ENCODE data around the gene SF3A2.

The SF3A2 gene, protein sequence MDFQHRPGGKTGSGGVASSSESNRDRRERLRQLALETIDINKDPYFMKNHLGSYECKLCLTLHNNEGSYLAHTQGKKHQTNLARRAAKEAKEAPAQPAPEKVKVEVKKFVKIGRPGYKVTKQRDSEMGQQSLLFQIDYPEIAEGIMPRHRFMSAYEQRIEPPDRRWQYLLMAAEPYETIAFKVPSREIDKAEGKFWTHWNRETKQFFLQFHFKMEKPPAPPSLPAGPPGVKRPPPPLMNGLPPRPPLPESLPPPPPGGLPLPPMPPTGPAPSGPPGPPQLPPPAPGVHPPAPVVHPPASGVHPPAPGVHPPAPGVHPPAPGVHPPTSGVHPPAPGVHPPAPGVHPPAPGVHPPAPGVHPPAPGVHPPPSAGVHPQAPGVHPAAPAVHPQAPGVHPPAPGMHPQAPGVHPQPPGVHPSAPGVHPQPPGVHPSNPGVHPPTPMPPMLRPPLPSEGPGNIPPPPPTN

GRCh38 chr19:2236314-2237050 lies at the start of gene SF3A2, which contains the start of gene PLEKHJ1:
SF3A2 (plus strand) TSS chr19:2236824; CDS start chr19:2243419, 6,595 bp downstream.
PLEKHJ1 (minus strand) TSS chr19:2236329; CDS start chr19:2236248, 81 bp downstream.
- H3K27ac ChIP-seq, result peak within 1 kb of the TSS; percentile 95
- ChIA-PET CTCF (interaction anchor here (0.6 to 1.8 kb wide), 7 partner anchors 10 to 159 kb away, joined by 3 to 8 read pairs (median 3); no protein-coding TSS in a partner anchor), POLR2A (ENCODE audit: low non-redundant PET) (no interaction called here)
- TF ChIP-seq, protein P1, sequence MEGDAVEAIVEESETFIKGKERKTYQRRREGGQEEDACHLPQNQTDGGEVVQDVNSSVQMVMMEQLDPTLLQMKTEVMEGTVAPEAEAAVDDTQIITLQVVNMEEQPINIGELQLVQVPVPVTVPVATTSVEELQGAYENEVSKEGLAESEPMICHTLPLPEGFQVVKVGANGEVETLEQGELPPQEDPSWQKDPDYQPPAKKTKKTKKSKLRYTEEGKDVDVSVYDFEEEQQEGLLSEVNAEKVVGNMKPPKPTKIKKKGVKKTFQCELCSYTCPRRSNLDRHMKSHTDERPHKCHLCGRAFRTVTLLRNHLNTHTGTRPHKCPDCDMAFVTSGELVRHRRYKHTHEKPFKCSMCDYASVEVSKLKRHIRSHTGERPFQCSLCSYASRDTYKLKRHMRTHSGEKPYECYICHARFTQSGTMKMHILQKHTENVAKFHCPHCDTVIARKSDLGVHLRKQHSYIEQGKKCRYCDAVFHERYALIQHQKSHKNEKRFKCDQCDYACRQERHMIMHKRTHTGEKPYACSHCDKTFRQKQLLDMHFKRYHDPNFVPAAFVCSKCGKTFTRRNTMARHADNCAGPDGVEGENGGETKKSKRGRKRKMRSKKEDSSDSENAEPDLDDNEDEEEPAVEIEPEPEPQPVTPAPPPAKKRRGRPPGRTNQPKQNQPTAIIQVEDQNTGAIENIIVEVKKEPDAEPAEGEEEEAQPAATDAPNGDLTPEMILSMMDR (conservative IDR thresholded peaks at IDR 0.05; ENCODE audit: low read depth), result peak; percentile 99
- DNase-seq (ENCODE audit: low spot score), result peak; percentile 98

DNA sequence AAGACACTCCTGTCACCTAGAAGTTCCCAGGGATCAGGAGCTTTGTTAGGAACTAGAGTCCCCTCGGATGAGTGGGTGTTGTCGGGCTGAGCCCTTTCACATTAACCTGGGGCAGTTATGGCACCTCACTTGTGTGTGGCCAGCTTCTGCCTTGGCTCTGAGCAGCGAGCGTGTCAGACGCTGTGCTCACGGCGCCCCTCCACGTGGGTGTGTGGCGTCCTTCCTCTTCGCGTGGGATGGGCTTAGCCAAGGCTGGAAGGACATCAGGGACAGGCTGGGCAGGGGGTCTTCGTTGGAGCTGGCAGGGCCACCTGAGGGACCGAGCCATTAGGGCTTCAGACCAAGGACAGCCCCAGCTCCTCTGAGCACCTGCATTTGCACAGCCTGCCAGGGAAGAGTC lies 49.5 kb upstream of the SF3A2 start:
- ChIA-PET POLR2A (ENCODE audit: low non-redundant PET) (no interaction called here), CTCF (interaction anchor here (0.7 kb wide), 1 partner anchor 1170 kb away, joined by 4 read pairs; no protein-coding TSS in a partner anchor)
- TF ChIP-seq, protein P1 (conservative IDR thresholded peaks at IDR 0.05; ENCODE audit: low read depth), result no peak
- no peak for DNase-seq (ENCODE audit: low spot score)
- peak overlapping the region; percentile 9; the same call in 1 of the 2 replicates for H3K27ac ChIP-seq

GRCh38 chr19:2188708-2189385 lies 47.8 kb upstream of the SF3A2 start:
- TF ChIP-seq, protein P1 (conservative IDR thresholded peaks at IDR 0.05; ENCODE audit: low read depth), result no peak
- POLR2A ChIA-PET (ENCODE audit: low non-redundant PET), result no interaction called here
- no peak for DNase-seq (ENCODE audit: low spot score)
- 0 out of 2 replicates have a peak overlapping the region, but pooled peaks have one; percentile 2 for H3K27ac ChIP-seq
- CTCF ChIA-PET, result no interaction called here

GRCh38 chr19:2189880-2190279 lies 46.7 kb upstream of the SF3A2 start:
- no peak overlapping the region for H3K27ac ChIP-seq
- ChIA-PET CTCF (interaction anchor here (0.5 kb wide), 1 partner anchor 520 kb away, joined by 4 read pairs; no protein-coding TSS in a partner anchor), POLR2A (ENCODE audit: low non-redundant PET) (no interaction called here)
- TF ChIP-seq, protein P1 (conservative IDR thresholded peaks at IDR 0.05; ENCODE audit: low read depth), result no peak
- DNase-seq (ENCODE audit: low spot score), result no peak

DNA sequence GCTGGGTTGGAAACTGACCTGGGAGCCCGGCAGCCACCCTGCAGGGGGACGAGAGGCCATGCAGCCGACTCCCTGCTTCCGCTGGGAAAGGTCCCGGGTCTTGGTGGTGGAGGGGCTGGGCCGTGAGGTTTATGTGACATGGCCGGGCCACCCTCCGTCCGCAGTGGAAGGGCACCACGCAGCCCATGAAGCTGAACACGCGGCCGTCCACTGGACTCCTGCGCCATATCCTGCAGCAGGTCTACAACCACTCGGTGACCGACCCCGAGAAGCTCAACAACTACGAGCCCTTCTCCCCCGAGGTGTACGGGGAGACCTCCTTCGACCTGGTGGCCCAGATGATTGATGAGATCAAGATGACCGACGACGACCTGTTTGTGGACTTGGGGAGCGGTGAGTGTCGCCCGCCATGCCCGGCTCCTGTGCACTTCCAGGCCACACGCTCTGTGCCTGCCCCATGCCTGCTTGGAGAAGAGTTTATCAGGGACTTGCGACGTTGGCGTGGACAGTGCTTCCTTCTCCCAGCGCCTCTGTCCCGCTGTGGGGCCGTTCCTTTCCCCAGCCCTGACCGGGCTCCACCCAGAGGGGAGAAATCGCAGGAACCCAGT lies 45.7 kb upstream of the SF3A2 start:
- ChIA-PET POLR2A (ENCODE audit: low non-redundant PET) (no interaction called here), CTCF (no interaction called here)
- no peak overlapping the region for H3K27ac ChIP-seq
- TF ChIP-seq, protein P1 (conservative IDR thresholded peaks at IDR 0.05; ENCODE audit: low read depth), result no peak
- no peak for DNase-seq (ENCODE audit: low spot score)

Measured in RWPE1 (cell line).